GM12891 (cell line): ENCODE data around the gene ENG.
A peak's percentile ranks its signal among the peaks of the same experiment; 100 is the strongest.

Experiments
- DNase-seq: peaks from one replicate; pipeline ENCODE4 v3.0.0; 2011; ENCODE audit warnings: low spot score; ENCODE audit not compliant: insufficient read length
- FAIRE-seq: peaks from 2 replicates; lab custom pipeline; 2011; peaks lifted over from hg19 to GRCh38; lab: Jason Lieb, UNC
- PAX5 ChIP-seq: IDR thresholded peaks from 2 replicates; pipeline ENCODE4 v1.6.1; 2011; ENCODE audit warnings: low read length, moderate library complexity, mild to moderate bottlenecking; ENCODE audit not compliant: insufficient read depth, severe bottlenecking
- POLR2A ChIP-seq: IDR thresholded peaks from 2 replicates; pipeline ENCODE4 v1.6.1; 2011; ENCODE audit warnings: low read depth, low read length, control low read depth
- POLR2AphosphoS5 ChIP-seq: IDR thresholded peaks from 2 replicates; pipeline ENCODE4 v1.6.1; 2011; ENCODE audit warnings: low read depth, low read length, control low read depth
- POU2F2 ChIP-seq: IDR thresholded peaks from 2 replicates; pipeline ENCODE4 v1.6.1; 2011; ENCODE audit warnings: low read depth, mild to moderate bottlenecking, control low read depth, low read length, moderate library complexity
- SPI1 ChIP-seq: IDR thresholded peaks from 2 replicates; pipeline ENCODE4 v1.6.1; 2011; ENCODE audit warnings: low read depth, low read length, control low read depth
- TAF1 ChIP-seq: IDR thresholded peaks from 2 replicates; pipeline ENCODE4 v1.6.1; 2011; ENCODE audit warnings: low read depth, low read length, control low read depth

The ENG gene

DNA sequence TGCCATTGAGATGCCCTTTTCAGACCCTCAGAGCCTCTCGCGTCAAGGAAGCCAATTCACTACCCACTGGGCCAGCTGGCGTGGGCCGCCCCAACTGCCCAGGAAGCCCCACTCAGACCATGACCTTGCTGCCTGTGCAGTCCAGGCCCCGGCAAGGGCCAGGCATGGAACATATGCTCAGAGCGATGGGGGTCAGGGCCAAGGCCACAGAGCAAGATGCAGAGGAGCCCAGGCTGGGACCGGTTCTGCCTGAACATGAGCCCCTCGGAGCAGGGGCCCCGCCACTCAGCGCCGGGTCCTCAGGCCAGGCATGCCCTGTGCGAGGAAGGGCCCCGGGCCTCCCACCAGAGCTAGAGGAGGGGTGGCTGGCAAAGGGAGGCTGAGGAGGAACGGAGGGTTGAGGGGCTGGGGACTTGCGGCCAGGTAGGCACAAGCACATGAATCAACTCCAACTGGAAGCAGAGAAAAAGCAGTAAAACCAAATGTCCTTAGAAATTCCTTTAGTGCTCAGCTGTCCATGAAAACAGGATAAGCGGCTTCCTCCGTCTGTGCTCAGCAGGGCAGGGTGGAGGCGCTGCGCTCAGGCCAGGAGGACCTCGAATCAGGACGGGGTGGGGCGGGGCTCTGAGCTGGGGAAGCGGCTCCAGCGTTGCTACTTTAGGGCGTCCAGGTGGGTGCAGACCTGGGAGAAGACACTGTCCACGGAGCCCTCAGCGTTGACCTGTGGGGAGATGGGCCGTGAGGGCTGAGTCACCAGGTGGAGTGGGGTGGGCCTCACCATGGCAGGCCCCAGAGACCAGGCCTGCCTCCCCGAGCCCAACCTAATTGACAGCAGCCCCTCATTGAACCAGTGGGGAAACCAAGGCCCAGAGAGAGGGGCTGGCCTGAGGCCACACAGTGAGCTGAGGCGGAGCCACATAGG, 13.2 kb upstream of the ENG start:
- FAIRE-seq (no peak), DNase-seq (no peak)
- TF ChIP-seq POU2F2 (no peak), TAF1 (no peak), SPI1 (no peak), POLR2A (no peak), POLR2AphosphoS5 (no peak), PAX5 (no peak)

DNA sequence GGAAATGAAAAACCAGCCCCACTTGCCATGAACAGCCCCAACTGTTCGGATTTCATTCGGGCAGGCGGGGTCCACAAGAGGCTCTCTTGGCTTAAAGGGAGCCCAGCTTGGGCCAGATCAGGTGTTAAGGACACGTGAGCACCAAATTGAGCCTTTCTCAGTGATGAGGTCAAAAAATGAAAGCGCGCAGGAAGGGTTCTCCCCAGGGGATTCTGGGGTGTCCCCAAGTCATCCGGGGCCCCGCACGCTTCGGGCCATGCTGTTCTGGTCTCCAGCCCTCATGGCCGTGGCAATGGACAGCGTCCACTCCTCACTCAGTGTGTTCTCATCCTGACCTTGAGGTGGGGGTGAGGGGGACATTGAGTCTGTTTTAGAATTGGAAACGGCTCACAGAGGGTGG, 12.1 kb upstream of the ENG start:
- DNase-seq, result no peak
- no peak for FAIRE-seq
- TF ChIP-seq POU2F2, result no peak
- no peak for TF ChIP-seq SPI1
- TF ChIP-seq PAX5, result no peak
- TF ChIP-seq TAF1, result no peak
- no peak for TF ChIP-seq POLR2AphosphoS5

DNA sequence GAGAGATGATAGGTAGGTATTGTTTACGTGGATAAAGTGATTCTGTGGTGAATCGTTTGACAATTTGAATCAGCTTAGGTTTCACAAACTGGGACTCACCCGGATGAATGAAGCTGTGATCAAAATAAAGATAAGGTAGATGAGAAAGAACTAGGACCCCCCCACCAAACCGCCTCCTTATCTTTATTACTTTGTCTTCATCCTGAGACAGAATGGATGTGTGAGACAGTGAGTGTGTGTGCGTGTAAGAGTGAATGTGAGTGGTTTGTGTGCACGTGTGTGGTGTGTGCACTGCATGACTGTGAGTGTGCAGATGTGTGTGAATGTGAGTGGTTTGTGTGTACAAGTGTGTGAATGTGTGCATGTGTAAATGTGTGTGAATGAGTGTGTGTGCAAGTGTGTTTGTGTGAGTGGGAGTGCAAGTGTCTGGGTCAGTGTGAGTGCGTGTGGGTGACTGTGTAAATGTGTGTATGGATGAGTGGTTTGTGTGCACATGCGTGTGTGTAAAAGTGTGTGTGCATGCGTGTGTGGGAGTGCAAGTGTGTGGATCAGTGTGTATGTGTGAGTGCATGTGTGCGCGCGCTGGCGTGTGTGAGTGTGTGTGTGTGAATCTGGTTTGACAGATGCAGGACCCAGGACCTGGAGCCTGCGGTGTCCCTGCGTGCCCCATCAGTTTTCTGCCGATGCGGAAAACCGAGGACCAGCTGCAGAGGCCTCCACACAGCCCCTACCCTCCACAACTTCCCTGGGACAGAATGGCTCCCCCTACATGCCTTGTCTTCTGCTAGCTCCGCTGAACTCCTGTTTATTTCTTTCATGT, 11.4 kb upstream of the ENG start:
- no peak for TF ChIP-seq POLR2A
- no peak for TF ChIP-seq POLR2AphosphoS5
- TF ChIP-seq SPI1, result no peak
- TF ChIP-seq TAF1, result no peak
- no peak for TF ChIP-seq POU2F2
- TF ChIP-seq PAX5, result no peak
- DNase-seq (no peak), FAIRE-seq (peak; percentile 13)

DNA sequence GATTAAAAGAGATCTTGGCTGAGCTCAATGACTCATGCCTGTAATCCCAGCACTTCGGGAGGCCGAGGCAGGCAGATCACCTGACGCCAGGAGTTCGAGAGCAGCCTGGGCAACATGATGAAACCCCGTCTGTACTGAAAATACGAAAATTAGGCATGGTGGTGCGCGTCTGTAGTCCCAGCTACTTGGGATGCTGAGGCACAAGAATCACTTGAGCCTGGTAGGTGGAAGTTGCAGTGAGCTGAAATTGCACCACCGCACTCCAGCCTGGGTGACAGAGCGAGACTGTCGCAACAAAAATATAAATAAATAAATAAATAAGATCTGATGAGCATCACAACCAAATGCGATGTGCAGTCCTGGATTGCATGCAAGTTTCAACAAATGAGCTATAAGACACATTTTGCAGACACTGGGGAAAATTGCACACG, 8.7 kb upstream of the ENG start:
- FAIRE-seq (no peak), DNase-seq (no peak)
- TF ChIP-seq PAX5, result no peak
- no peak for TF ChIP-seq POU2F2

DNA sequence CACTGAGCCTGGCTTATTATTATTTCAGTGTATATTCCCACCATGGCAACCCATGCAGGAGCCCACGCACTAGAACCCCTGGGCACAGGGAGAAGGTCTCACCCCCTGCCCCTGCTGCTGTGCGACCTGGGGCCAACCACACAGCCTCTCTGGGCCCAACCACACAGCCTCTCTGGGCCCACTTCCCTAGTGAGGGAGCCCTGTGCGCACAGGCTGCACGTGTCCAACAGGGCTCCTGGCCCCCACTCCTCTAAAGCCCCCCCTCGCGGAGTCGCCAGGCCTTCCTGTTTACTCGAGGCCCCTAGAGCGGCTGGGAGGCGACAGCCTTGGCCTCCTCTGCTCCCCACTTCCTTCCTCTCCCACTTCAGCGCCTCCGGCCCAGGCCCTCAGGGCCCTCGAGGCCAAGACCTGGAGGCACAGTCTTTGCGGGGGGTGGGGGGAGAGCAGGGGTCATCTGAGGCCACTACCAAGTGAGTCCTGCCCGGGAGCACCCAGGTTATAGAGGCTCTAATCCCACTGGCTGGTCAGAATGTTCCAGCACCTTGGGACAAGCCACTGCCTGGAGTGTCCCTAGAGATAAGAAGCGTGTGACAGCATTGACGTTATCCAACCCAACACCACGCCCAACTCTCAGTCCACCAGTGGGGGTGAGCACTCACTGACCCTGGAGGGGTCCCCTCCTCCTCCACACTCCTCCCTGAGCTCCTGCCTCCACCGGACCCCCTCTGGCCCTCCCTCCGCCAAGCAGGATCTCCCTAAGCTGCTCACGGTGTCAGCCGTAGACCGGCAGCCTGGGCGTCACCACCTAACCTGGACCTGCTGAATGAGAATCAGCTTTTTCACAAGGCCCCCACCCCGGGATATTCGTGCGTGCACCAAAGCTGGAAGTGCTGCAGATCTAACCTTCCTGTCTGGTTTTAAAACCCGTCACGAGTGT, 7.9 kb upstream of the ENG start:
- FAIRE-seq (no peak), DNase-seq (no peak)
- TF ChIP-seq SPI1 (peak; percentile 18; the same call in 1 of the 2 replicates), PAX5 (no peak), POLR2A (no peak), POU2F2 (no peak), POLR2AphosphoS5 (no peak)

DNA sequence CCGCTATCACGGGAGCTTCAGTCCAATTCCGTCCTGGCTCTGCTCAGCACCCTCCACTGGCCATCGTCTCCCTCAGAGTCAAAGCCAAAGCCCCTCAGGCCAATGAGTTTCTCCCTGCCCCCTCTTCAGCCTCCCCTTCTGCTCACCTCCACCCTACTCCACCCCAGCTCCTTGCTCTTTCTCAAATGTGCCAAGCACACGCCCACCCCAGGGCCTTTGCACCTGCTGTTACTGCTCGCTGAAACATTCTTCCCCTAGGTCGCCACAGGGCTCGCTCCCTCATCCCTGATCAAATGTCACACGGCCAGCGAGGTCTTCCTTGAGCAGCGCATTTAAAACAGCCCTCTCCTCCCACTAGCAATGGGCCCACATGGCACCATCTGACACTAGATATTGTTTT, 6.3 kb upstream of the ENG start:
- TF ChIP-seq POLR2AphosphoS5 (no peak), POU2F2 (no peak), SPI1 (no peak), POLR2A (no peak), PAX5 (no peak), TAF1 (no peak)
- DNase-seq, result no peak
- no peak for FAIRE-seq

DNA sequence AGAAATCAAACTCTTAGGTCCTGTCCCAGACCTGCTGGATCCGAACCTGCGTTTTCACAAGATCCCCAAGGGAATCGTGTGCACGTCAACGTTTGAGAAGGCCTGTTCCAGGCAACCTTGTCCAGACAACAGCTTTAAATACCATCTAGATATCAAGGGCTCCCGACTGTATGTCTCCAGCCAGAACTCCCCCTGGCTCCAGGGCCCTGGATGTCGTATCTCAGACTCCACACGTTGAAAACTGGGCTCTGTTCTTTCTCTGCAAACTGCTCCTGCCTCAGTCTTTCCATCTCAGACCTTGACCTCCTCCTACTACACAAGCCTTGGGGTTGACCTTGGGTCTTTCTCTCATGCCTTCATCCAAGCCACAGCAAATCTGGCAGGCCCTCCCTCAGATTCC, 5.8 kb upstream of the ENG start:
- TF ChIP-seq PAX5 (no peak), POU2F2 (no peak), SPI1 (no peak), POLR2AphosphoS5 (no peak), TAF1 (no peak), POLR2A (no peak)
- no peak for DNase-seq
- no peak for FAIRE-seq

DNA sequence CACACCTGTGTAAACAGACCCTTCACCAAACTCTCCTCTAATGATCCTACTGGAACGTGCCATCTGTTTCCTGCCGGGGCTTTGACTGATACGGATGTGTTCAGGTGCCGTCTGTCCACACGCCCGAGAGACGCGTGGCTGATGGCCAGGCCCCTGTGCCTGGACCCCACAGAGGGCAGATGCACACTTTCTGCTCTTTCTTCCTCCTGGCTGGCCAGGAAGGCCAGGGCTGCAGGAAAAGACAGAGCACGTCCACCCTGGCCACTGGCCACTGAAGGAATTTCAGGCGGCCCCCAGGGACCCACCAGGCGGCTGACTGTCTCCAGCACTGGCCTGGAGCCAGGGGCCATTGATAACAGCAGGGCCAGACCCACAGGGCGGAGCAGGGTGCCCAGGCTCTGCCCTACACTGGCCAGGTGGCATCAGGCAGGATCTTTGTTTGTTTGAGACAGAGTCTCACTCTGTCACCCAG, 3.6 kb upstream of the ENG start:
- TF ChIP-seq POU2F2, result no peak
- no peak for TF ChIP-seq SPI1
- TF ChIP-seq TAF1, result no peak
- no peak for TF ChIP-seq POLR2AphosphoS5
- TF ChIP-seq PAX5, result no peak
- TF ChIP-seq POLR2A, result no peak
- no peak for FAIRE-seq
- no peak for DNase-seq

DNA sequence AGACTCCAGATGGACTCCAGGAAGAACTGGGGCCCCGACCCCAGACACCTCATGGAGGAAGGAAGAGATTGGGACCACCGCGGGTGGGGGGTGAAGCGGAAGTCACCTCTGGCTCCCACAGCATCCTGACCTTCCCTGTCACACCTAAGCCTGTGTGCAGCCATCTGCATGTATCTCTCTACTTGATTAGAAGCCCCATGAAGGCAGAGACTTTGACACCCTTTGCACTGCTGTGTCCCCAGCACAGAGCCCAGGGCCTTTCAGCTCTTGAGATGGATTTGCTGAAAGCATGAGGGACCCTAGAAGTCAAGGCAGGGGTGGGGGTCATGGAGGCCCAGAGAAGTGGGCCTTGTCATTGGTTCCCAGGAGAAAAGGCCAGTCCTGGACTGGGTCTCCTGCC, 2.8 kb upstream of the ENG start:
- no peak for FAIRE-seq
- DNase-seq, result no peak
- TF ChIP-seq PAX5, result no peak
- TF ChIP-seq TAF1, result no peak
